Ishikawa (cell line): Measurements from ENCODE around the gene ST7.

Source experiments
- CEBPB ChIP-seq: IDR thresholded peaks from 2 replicates; pipeline ENCODE4 v1.6.1; 2012
- CREB1 ChIP-seq: IDR thresholded peaks from 2 replicates; pipeline ENCODE4 v1.6.1; 2012; ENCODE audit warnings: low read depth
- EGR1 ChIP-seq: IDR thresholded peaks from 2 replicates; pipeline ENCODE4 v1.6.1; 2012
- EP300 ChIP-seq: IDR thresholded peaks from 2 replicates; pipeline ENCODE4 v1.6.1; 2012; ENCODE audit warnings: borderline replicate concordance
- FOXM1 ChIP-seq: IDR thresholded peaks from 2 replicates; pipeline ENCODE4 v1.6.1; 2012; ENCODE audit warnings: low read depth, borderline replicate concordance
- NFIC ChIP-seq: IDR thresholded peaks from 2 replicates; pipeline ENCODE4 v1.6.1; 2012
- RAD21 ChIP-seq: IDR thresholded peaks from 2 replicates; pipeline ENCODE4 v1.6.1; 2012; ENCODE audit warnings: low read depth
- TAF1 ChIP-seq: IDR thresholded peaks from 2 replicates; pipeline ENCODE4 v1.6.1; 2012; ENCODE audit warnings: low read depth, mild to moderate bottlenecking
- TCF12 ChIP-seq: IDR thresholded peaks from 2 replicates; pipeline ENCODE4 v1.6.1; 2012; ENCODE audit warnings: low read depth
- TEAD4 ChIP-seq: IDR thresholded peaks from 2 replicates; pipeline ENCODE4 v1.6.1; 2012
- YY1 ChIP-seq: IDR thresholded peaks from 2 replicates; pipeline ENCODE4 v1.6.1; 2012; ENCODE audit warnings: low read depth
- ZBTB7A ChIP-seq: IDR thresholded peaks from 2 replicates; pipeline ENCODE4 v1.6.1; 2012; ENCODE audit warnings: low read depth
- TF ChIP-seq, protein P1 (sequence below): IDR thresholded peaks from 2 replicates; pipeline ENCODE4 v1.6.1; 2012; ENCODE audit warnings: low read depth, mild to moderate bottlenecking
- TF ChIP-seq, protein P2 (sequence below): IDR thresholded peaks from 2 replicates; pipeline ENCODE4 v1.6.1; 2012
- TF ChIP-seq, protein P3 (sequence below): IDR thresholded peaks from 2 replicates; pipeline ENCODE4 v1.6.1; 2012

Gene ST7

DNA sequence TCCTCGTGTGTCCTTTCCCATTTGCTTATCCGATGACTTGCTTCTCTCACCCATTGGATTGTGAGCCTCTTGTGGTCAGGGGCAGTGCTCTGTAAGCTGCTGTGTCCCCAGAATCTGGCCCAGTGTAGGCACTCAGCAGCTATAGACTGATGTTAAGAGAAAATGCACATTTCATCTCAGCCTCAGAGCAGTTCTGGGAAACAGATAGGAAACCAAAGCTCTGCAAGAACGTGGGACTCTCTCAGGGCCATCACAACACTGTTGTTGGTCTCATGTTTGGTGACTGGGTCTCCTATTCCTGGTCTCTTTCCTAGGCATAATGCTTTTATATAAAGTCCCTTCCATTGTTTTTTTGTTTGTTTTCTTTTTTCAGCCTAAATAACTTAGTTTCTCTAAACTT lies 141.2 kb downstream of the ST7 start:
- no peak for TF ChIP-seq RAD21

DNA sequence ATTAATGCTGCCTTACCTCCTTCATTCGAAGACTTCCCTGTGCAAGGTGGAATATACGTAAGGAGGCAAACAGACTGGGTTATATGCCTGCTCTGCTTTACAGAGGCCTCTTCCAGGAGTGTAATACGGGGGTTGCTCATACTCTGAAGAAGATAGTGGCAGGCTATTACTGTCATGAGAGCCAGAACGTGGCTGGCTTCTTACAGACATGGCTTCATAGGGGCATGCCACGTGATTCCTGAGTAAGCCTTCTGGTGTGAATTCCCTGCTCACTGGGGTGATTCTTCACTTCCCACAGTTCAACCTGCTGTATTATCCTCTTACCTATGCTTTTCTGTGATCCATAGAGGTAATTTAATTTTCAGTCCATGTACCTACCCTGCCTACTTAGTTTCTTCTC lies 141.8 kb downstream of the ST7 start:
- TF ChIP-seq YY1, result no peak
- TF ChIP-seq, protein P1, sequence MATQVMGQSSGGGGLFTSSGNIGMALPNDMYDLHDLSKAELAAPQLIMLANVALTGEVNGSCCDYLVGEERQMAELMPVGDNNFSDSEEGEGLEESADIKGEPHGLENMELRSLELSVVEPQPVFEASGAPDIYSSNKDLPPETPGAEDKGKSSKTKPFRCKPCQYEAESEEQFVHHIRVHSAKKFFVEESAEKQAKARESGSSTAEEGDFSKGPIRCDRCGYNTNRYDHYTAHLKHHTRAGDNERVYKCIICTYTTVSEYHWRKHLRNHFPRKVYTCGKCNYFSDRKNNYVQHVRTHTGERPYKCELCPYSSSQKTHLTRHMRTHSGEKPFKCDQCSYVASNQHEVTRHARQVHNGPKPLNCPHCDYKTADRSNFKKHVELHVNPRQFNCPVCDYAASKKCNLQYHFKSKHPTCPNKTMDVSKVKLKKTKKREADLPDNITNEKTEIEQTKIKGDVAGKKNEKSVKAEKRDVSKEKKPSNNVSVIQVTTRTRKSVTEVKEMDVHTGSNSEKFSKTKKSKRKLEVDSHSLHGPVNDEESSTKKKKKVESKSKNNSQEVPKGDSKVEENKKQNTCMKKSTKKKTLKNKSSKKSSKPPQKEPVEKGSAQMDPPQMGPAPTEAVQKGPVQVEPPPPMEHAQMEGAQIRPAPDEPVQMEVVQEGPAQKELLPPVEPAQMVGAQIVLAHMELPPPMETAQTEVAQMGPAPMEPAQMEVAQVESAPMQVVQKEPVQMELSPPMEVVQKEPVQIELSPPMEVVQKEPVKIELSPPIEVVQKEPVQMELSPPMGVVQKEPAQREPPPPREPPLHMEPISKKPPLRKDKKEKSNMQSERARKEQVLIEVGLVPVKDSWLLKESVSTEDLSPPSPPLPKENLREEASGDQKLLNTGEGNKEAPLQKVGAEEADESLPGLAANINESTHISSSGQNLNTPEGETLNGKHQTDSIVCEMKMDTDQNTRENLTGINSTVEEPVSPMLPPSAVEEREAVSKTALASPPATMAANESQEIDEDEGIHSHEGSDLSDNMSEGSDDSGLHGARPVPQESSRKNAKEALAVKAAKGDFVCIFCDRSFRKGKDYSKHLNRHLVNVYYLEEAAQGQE, result no peak
- no peak for TF ChIP-seq FOXM1
- TF ChIP-seq EGR1, result no peak
- TF ChIP-seq, protein P2, sequence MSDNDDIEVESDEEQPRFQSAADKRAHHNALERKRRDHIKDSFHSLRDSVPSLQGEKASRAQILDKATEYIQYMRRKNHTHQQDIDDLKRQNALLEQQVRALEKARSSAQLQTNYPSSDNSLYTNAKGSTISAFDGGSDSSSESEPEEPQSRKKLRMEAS, result no peak
- no peak for TF ChIP-seq CEBPB
- TF ChIP-seq ZBTB7A, result no peak
- no peak for TF ChIP-seq EP300
- TF ChIP-seq, protein P3, sequence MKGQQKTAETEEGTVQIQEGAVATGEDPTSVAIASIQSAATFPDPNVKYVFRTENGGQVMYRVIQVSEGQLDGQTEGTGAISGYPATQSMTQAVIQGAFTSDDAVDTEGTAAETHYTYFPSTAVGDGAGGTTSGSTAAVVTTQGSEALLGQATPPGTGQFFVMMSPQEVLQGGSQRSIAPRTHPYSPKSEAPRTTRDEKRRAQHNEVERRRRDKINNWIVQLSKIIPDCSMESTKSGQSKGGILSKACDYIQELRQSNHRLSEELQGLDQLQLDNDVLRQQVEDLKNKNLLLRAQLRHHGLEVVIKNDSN, result no peak
- TF ChIP-seq NFIC, result no peak
- TF ChIP-seq TCF12, result no peak
- TF ChIP-seq TEAD4, result no peak
- no peak for TF ChIP-seq RAD21
- TF ChIP-seq CREB1, result no peak

DNA sequence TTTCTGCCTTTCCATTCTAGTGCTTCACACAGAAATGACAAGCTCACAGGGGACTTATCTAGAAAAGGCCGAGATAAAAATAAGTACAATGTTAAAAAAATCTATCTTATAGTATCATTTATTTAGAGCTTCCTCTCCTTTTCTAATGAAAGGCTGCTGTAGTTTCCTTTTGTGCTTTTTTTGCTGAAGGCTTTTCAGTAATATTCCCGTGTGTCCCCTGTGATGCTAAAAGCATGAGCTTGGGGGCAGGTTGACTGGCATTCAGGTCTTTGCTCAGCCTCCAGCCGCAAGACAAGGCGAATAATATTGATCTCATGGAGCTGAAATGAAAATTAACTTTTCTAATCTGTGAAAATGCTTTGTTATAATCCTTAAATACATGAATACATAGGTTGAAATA lies 143.0 kb downstream of the ST7 start:
- TF ChIP-seq, protein P2, result no peak
- TF ChIP-seq TEAD4, result no peak
- no peak for TF ChIP-seq EP300
- TF ChIP-seq, protein P1, result no peak
- no peak for TF ChIP-seq YY1
- TF ChIP-seq ZBTB7A, result no peak
- TF ChIP-seq, protein P3, result no peak
- TF ChIP-seq EGR1, result no peak
- TF ChIP-seq NFIC, result no peak
- TF ChIP-seq FOXM1, result no peak
- TF ChIP-seq CEBPB, result no peak
- no peak for TF ChIP-seq RAD21
- no peak for TF ChIP-seq CREB1
- TF ChIP-seq TCF12, result no peak
- TF ChIP-seq TAF1, result no peak

DNA sequence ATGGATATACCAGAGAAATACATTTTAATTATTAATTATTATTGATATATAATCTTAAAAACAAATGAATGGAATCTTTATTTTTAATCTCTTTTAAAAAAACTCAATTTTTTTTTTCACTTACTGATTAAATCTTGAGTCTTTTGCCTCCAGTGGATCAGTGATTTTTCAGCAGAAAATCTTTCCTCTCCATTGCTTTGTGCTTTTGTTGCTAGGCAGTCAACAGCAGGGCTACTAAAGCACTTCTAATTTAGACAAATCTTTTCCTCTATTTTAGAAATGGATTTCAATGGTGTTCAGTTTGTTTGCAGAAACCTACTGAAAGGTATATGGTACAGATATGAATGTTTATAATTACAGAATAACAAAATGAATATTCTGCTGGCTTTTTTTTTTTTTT lies 143.6 kb downstream of the ST7 start:
- TF ChIP-seq, protein P1, result no peak
- TF ChIP-seq EGR1, result no peak
- TF ChIP-seq CEBPB, result no peak
- TF ChIP-seq RAD21, result no peak
- TF ChIP-seq YY1, result no peak

DNA sequence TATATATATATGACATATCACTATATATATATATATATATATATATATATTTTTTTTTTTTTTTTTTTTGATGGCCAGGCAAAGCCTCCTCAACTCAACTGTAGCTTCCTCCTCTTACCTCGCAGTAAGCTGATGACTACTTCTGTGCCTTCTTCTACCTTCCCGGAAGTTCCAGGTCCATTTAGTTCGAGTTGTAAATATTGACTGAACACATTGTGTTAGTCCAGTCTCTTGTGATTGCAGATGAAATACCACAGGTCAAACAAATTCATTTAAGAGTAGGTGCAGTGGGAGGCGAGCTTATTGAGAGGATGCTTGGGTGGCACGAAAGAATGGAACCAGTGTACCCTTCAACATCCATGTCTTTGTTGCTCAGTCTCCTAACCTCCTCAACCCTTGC lies 144.6 kb downstream of the ST7 start:
- TF ChIP-seq, protein P2, result no peak

DNA sequence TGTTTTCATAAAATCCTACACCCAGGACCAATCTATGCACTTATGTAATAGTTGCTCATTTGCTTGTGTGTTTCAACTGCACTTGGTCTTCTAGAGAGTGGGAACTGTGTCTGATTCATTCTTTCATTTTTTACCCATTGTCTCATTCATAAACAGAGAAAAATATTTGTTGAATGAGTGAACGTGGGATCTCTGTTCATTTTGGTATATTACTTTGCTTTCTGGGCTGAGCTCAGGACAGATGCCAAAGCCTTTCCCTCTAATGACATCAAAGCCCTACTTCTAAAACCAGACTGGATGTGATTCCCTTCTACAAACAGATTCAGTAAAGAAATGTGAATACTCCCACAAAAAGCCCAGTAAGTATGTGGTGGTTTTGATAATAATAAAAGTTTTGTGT lies 145.2 kb downstream of the ST7 start:
- TF ChIP-seq YY1, result no peak
- TF ChIP-seq NFIC, result no peak
